ENCODE measurements around the gene VPS52.
"Not testable (repeated sequence)": the region's sequence is repeated elsewhere in the genome, so short reads cannot be mapped to it uniquely, and the experiment has no call there.

Gene VPS52

DNA sequence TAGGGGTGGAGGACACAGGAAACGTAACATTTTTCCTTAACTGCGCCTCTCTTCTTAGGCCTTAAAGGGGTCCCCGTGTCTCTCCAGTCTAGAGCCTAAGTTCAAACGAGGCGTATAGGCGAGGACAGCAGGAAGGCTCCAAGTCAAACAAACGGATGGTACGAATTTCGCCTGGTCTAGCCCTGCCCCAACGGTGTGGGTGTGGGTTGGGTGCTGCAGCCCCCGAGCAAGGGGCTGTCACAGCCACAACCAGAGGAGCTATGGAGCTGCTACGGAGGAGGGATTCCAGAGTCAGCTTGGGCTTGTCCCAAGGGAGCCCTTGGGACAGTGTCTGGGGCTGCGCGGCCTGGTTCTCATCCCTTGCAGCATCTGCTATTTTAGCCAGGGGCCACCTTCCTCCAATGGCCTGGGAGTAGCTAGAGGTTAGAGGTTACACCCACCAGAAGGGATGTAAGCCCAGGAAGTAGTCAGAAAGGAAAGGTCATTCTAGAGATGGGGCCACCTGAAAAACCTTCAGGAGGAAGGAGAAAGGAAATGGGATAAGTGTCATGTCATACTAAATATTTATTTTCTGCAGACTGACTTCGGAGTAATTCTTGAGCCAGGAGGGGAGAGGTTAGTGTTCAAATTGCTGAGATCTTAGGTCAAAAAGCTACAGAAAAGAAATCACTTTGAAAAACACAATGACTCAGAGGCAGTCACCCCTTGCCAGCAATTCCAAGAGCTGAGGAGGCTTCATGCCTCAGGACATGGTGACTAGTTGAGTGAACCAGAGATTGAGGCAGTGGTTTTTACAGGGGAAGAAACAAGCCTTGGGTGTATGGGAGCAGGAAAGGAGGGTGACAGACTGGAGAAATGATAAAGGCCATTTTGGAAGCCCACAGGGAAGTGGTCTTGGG lies 21.7 kb downstream of the VPS52 start:
- peak; percentile 97 for DNase-seq (ENCODE audit: low read depth)

DNA sequence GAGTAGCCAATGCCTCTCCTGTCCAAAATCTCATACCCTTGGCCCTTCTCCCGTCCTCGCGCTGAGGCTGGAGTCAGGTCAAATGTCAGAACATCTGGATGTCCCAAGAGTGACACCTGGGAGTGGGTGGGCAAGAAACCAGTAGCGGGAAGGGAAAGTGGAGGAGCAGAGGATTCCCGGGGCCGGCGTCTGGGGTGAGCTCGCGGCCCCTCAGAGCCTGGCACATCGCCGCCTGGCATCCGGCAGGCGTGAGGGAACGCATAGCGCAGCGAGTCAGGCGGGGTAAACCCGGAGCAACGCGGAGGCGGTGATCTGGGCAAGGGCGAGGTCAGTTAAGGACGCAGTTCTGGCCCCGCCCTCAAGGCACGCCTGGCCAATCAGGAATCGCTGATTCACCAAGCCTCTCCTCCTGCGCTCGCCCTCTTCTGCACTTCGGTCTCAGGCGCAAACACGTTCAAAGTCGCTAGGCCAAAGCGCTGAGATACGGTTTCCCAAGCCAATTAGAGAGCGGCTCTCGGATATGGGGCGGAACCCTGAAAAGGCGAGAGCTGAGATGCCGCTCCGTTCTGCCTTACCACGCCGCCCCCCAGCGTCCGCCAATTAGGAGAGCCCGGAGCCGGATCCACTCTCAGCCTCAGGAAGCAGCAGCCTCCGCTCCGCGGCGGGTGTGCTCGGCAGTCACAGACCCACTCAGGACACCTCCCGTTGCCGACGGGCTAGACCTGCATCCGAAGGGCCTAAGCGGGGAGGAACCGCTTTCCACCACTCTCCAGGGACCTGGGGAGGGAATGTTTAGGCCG lies 22.5 kb downstream of the VPS52 start:
- peak; percentile 100 for DNase-seq (ENCODE audit: low read depth)

DNA sequence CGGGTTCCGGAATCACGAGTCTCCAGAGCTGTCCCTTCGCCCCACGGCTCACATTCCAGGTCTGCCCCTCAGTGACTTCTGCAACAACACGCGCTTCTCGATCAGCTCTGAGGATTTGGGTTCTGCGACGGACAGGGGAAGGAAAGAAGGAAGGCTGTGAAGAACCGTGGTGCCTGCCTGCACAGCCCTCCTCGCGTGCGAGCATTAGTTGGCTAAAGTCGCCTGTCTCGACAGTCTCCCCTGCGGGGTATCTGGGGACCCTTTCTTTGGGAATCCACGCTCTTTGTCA lies 23.1 kb downstream of the VPS52 start:
- DNase-seq (ENCODE audit: low read depth) = peak; percentile 69

DNA sequence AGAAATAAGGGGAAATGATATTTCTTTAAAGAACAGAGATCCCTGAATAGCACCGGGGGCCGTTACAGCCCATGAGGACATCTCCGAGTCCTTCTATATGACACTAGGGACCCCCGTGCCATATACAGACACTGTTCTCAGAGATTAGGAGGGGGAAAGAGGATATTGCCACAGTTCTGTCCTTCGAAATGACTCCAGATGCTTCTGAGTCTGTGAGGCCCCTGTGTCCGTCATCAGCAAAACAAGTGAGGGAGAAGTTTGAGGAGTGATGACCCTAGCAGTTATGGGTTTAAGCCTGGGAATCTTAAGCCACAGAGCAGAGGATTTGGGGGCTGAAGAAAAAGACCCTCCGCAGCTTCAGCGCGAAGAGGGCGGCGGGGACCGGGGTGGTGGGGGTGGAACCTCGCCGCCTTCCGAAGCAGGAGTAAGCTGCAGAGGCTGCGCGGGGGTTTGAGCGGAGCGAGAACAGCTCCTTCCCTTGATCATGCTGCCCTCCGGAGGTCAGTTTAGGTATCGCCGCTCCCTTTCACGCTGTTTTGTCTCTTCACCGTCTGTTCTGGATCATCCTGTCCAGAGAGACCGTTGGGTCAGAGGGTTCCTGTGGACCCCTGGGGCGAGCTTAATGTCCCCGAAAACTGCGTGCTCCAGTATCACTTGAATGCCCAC lies 23.6 kb downstream of the VPS52 start:
- DNase-seq (ENCODE audit: low read depth) = peak; percentile 93

DNA sequence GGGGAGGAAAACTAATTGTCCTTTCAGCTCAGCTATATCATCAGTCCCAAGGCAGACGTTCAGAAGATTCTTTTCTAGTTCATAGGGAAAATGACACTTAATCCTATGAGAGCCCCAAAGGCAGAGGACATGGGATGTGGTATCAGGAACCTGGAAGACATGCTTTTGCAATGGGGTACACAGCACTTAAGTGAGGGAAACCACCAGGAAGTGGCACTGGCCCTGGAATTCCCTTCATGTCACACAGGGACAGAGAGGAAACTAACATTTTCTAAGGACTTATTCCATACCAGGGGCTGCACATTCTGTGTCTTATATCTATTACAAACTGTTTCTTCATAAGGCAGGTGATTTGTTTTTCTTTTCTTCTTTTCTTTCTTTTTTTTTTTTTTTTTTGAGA lies 28.2 kb downstream of the VPS52 start:
- no peak for DNase-seq (ENCODE audit: low read depth)

DNA sequence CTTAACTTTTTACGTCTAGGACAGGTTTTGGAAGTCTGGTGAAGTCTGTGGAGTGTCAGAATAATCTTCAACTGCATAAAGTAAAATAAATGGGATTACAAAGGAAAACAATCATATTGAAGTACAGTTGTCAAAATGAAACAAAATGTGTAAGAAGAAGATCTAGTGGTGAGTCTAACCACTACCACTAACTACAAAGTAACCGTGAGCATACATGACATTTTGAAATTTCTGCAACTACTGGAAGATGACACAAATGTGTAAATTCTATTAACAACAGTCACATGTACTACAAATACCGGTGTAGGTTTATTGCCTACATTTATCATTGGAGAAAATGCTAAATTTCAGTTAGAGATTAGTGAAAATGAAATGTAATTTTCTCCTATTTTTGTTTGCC lies 29.7 kb downstream of the VPS52 start:
- no peak for DNase-seq (ENCODE audit: low read depth)

DNA sequence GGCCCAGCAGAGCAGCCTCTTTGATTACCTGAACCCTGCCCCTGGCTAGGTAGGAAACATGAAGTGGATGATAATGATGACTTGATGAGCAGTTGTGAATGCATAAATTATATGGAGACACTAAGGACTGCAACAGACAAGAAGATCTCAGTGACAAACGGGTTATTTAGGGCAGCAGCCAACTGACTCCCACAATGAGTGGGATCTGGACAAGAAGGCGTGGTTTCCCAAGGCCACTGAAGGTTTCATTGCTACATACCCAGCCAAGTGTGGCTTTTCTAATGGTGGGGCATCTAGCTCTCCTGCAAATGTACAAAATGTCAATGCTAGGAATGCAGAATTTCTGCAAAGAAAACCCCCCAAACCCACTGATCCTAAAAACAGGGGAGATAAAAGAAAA lies 33.9 kb downstream of the VPS52 start:
- DNase-seq (ENCODE audit: low read depth) = no peak

DNA sequence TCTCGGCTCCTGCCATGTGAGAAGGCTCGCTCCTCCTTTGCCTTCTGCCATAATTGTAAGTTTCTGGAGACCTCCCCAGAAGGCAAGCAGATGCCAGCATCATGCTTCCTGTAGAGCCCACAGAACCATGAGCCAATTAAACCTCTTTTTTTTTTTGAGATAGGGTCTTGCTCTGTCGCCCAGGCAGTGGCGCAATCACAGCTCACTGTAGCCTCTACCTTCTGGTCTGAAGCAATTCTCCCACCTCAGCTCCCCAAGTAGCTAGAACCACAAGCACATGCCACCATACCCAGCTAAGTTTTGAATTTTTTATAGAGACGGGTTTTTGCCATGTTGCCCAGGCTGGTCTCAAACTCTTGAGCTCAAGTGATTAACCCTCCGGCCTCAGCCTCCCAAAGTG lies 34.8 kb downstream of the VPS52 start:
- DNase-seq (ENCODE audit: low read depth) = no peak

DNA sequence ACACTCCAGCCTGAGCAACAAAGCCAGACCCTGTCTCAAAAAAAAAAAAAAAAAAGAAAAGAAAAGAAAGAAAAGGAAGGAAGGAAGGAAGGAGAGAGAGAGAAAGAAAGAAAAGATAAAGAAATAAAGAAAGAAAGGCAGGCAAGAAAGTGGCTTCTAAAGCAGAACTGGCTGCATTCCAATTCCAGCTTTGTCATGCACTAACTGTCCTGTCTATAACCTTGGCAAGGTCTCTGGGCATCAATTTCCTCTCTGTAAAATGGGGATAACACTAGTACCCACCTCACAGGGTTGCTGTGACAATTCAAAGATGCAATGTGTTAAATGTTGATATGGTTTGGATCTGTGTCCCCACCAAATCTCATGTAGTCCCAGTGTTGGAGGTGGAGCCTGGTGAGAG lies 35.3 kb downstream of the VPS52 start:
- no peak for DNase-seq (ENCODE audit: low read depth)

DNA sequence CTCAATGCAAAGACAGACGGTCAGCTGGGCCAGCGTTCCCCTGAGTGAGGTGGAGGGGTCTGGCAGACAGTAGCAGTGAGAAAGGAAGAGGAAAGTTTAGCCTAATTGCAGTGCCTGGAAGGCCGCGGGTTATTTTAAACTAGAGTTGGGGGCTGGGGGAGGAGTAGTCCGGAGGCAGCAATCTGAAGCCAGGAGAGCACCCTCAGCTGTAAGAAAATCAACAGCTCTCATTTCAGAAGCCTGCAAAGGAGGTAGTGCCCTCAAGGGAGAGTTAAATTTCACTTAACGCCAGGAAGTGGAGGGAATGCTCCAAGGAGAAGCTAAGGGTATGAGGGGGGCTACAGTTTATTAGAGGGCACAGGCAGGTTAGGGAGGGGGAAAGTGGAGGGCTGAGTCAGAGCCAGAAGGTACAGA lies 36.4 kb downstream of the VPS52 start:
- DNase-seq (ENCODE audit: low read depth) = no peak

DNA sequence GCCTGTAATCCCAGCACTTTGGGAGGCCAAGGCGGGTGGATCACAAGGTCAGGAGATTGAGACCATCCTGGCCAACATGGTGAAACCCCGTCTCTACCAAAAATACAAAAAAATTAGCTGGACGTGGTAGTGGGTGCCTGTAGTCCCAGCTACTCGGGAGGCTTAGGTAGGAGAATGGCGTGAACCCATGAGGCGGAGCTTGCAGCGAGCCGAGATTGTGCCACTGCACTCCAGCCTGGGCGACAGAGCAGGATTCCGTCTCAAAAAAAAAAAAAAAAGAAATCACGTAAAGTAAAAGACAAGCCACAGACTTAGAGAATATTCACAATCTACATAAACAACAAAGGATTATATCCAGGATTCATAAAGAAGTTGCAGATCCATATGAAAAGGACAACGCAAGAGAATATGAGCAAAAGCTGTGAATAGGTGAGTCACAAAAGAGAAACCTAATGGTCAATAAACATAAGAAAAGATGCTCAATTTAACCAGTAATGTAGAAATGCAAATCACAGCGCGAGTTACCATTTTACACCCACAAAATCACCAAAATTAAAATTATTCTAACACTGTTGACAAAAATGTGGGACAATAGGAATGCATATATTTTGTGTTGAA lies 45.1 kb downstream of the VPS52 start:
- not testable (repeated sequence) for DNase-seq (ENCODE audit: low read depth)

DNA sequence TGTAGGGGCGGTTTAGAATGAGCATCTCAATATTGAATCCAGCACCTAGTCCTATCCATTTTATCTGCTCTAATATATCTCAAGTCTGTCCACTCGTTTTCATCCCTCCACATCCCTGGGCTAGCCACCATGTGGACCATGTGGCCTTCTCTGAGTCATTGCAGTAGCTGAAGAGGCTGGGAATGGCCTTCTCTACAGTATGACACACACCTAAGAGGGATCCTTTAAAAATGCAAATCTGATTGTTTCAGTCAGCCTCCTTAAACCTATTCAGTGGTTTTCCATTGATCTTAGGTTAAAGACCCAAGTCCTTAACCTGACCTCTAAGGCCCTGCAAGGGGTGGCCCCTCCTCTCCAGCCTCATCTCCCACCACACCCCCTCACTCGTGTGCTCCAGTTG lies 54.0 kb downstream of the VPS52 start:
- peak; percentile 48 for DNase-seq (ENCODE audit: low read depth)

DNA sequence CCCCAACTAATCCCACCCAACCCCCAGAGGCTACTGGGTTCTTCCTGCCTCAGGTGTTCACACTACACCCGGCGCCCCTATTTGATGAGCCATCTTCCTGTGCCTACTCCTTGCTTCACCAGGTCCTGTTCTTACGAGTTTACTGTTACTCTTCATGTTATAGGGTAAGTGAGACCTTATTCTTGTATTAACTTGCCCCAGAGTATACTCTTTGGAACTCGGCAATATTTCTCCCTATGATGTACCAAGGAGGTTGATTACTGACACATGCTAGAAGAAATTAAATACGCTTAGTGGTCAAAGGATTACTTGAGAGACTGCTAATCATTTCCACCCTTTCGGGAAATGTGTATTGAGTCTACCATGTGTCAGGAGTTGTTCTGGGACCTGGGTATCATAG lies 54.4 kb downstream of the VPS52 start:
- DNase-seq (ENCODE audit: low read depth) = no peak

DNA sequence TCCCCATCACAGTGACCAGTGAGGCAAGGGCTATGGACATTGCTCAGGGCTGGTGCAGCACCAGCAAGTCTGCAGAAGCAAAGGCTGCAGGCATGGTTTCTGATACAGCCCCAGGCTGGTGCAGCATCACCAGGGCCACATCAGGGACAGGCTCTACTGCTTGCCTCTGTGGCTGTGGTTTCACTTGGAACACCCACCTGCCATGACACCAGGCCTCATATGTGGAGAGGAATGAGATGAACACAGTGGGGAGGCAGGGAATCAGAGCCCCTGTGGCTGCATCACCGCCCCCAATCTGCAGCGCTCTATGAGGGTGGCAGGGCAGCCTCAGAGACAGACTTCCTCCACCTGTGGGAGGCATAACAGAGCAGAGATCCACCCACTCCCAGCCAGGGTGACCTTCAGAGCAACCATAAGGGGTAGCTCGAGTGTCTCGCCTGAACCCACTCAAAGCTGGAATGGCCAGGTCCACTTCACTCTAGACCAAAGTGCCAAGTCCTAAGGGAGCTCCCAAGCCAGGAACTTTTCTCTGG lies 55.5 kb downstream of the VPS52 start:
- no peak for DNase-seq (ENCODE audit: low read depth)

DNA sequence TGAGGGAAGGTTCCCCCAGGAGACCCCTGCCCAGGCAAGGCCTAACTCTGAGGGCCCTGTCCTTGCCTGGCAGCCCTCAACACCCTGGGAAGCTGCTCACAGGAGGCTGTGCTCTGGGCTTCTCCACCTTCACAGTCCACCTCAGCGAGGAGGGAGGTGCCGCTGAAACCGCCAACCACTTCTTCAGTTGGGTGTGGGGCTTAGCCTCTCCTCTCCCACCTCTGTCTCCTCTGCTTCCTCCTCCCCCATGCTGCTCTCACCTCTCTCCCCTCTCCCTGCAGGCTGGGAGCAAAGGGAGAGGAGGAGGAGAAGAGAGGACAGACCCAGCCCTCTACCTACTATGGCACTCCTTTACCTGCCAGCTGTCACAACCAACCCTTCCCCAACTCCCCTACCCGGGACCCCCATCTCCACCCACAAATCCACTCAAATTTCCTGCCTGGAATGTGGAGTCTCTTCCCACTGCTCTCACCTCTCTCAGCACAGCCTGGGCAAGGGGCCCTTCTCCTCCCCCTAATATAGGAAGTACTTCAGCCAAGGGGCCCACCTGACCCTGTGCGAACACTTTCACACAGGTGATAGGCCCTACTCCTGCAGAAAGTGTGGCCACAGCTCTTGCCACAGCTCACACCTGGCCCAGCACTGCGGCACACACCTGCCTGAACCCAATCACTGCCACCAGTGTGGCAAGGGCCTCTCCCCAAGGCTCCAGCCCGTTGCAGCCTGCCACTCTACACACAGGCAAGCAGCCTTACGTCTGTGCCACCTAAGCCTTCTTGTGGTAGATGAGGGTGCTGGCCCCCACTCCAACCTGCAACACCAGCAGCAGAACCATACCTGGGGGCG lies 56.2 kb downstream of the VPS52 start:
- DNase-seq (ENCODE audit: low read depth) = no peak

DNA sequence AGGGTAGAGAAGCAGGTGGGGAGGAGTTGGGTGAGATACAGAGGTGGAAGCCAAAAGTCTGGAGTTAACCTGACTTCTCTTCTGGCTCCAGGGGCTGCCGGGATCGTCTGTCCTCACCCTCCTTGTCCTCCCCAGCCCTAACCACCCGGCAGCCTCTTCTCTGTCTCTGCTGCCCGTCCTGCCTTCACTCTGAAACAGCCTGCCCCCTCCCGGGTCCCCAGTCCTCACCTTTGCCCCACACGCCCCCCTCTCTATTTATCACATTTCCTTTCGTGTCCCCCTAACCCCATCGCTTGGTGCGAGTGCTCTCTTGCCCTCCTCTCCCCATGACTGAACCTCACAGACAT lies 57.7 kb downstream of the VPS52 start:
- DNase-seq (ENCODE audit: low read depth) = no peak

DNA sequence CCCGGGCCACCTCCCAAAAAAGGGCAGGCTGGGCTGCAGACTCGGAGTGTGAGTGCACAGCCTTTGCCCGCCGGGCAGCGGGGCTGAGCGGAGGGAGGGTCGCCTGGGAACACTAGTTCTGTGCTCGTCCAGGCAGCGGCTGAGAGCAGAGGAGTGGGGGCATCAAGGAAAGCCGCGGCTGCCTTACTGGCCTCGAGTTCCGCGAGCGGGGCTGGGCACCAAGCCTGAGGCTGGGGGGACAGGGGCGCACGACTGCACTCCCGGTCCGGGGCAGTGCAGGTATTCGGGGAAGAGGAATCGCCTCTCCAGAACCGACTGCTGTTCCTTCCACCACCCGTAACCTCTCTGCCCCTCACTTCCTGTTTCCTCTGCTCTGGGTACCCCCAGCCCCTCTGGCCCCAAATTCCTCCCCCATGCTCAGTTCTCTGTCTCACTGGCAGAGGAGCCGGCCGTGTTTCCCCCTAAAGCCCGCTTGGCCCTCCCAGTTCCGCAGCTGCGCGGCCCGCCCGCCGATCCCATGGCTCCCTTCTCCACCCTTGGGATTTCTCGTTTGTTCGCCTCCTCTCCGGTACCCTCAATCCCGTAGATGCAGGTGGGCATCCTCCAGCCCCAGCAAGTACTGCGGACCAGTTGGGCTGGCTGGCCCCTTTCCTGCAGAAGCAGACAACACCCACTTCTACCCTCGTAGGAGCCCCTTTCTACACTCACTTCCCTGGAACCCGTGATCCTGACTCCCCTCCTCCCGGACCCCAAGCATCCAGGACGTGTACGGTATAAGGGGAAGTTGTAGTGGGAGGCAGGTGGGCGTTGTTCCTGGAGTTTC lies 58.3 kb downstream of the VPS52 start:
- peak; percentile 35 for DNase-seq (ENCODE audit: low read depth)

DNA sequence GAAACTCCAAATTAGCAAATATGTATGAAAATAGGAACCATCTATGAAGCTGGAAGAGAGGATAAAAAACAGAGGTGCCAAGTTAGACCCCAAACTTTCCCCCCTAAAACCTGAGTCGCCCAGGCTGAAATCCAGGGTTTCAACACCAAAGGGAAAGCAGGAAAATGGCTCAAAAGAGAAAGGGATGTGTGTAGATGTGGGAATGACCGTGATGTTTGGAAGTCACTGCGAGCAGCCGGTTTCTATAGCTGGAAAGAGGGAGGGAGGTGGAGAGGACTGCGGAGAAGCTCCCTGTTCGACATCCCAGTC lies 58.9 kb downstream of the VPS52 start:
- no peak for DNase-seq (ENCODE audit: low read depth)

DNA sequence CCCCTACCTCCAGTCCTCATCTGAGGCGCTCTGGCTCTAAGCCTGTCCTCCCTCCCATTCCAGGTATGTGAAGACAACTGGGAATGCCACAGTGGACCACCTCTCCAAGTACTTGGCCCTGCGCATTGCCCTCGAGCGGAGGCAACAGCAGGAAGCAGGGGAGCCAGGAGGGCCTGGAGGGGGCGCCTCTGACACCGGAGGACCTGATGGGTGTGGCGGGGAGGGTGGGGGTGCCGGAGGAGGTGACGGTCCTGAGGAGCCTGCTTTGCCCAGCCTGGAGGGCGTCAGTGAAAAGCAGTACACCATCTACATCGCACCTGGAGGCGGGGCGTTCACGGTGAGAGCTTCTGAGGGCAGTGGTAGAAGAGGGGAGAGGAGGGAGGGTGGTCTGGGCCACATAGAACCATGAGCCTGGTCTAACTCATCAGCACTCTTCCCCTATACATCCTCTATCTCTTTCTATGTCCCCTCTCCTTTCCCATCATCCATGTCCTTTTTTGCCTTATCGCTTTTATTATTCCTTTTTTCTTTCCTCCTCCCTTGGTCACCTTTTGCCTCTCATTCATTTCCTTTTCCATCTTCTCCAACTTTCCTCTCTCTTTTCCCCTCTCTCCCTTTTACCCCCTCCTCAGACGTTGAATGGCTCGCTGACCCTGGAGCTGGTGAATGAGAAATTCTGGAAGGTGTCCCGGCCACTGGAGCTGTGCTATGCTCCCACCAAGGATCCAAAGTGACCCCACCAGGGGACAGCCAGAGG lies 59.8 kb downstream of the VPS52 start:
- DNase-seq (ENCODE audit: low read depth) = no peak

DNA sequence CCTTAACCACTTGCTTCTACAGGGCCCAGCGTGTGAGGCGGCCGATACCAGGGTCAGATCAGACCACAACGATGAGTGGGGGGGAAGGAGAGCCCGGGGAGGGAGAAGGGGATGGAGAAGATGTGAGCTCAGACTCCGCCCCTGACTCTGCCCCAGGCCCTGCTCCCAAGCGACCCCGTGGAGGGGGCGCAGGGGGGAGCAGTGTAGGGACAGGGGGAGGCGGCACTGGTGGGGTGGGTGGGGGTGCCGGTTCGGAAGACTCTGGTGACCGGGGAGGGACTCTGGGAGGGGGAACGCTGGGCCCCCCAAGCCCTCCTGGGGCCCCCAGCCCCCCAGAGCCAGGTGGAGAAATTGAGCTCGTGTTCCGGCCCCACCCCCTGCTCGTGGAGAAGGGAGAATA lies 60.5 kb downstream of the VPS52 start:
- DNase-seq (ENCODE audit: low read depth) = no peak
